ENCODE measurements around the gene TSHR. TPM values are rescaled to one million over a fixed set of nuclear protein-coding genes. Genes with fewer than 3 reads are reported as not detected.
"Not testable (repeated sequence)": the region's sequence is repeated elsewhere in the genome, so short reads cannot be mapped to it uniquely, and the experiment has no call there.

Gene TSHR
- total and polyA plus RNA-seq, 2 of the 13 experiments (the other 11 are each of a cell fraction or from before 2014, with no cell fraction given), result not detected

DNA sequence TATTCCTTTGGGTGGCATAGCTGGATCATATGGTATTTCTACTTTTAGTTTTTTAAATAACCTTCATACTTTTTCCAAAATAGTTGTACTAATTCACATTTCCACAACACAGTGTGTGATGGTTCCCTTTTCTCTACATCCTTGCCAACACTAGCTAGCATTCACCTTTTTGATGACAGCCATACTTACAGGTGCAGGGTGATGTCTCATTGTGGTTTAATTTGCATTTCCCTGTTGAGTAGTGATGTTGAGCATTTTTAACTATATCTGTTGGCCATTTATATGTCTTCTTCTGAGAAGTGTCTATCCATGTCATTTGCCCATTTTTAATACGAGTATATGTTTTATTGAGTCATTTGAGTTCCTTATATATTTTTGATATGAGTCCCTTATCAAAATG is 96.1 kb downstream of the TSHR start (continued):
- TF ChIP-seq ZFP82 (CRISPR knock-in tag; IDR thresholded peaks at IDR 0.05; ENCODE audit: borderline replicate concordance), result no peak
- no peak for TF ChIP-seq LCORL (IDR thresholded peaks at IDR 0.05)
- TF ChIP-seq LCORL (CRISPR knock-in tag; IDR thresholded peaks at IDR 0.05), result no peak
- TF ChIP-seq NKX3-1 (CRISPR knock-in tag; IDR thresholded peaks at IDR 0.05), result no peak
- TF ChIP-seq ZNF879 (CRISPR knock-in tag; IDR thresholded peaks at IDR 0.05), result no peak
- no peak for TF ChIP-seq CENPX (CRISPR knock-in tag; IDR thresholded peaks at IDR 0.05)
- TF ChIP-seq CBX2 (IDR thresholded peaks at IDR 0.05; ENCODE audit: low read depth, low read length), result no peak
- no peak for TF ChIP-seq CBX2 (CRISPR knock-in tag; IDR thresholded peaks at IDR 0.05; ENCODE audit: low read depth)
- TF ChIP-seq ZBTB34 (CRISPR knock-in tag; IDR thresholded peaks at IDR 0.05), result no peak
- TF ChIP-seq TMF1 (CRISPR knock-in tag; IDR thresholded peaks at IDR 0.05; ENCODE audit: low read depth), result no peak
- no peak for TF ChIP-seq RELA (CRISPR knock-in tag; IDR thresholded peaks at IDR 0.05)

DNA sequence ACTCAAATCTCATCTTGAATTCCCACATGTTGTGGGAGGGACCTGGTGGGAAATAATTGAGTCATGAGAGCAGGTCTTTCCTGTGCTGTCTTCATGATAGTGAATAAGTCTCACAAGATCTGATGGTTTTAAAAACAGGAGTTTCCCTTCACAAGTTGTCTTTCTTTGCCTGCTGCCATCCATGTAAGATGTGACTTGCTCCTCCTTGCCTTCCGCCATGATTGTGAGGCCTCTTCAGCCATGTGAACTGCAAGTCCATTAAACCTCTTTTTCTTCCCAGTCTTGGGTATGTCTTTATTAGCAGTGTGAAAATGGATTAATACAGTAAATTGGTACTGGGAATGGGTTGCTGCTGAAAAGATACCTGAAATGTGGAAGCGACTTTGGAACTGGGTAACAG is 98.6 kb downstream of the TSHR start:
- H3K27me3 ChIP-seq (ENCODE audit: control insufficient read depth in 1 of 2, insufficient read depth in 2 of 2, low read length in 2 of 2); intact Hi-C loops (cut with micrococcal nuclease; ENCODE audit: unreplicated experiment); H2AFZ ChIP-seq (ENCODE audit: low read length); H3K4me3 ChIP-seq (replicated peaks in 1 of 3; ENCODE audit: insufficient read depth in 1 of 3, low read depth in 2 of 3, low read length in 3 of 3); H3K79me2 ChIP-seq (ENCODE audit: insufficient read depth, low read length); ATAC-seq; H3K4me2 ChIP-seq (ENCODE audit: low read depth, low read length); H4K20me1 ChIP-seq (ENCODE audit: insufficient read depth, low read length); H3K4me1 ChIP-seq (ENCODE audit: insufficient read depth, low read length); BruUV-seq (replicated peaks); DNase-seq (ENCODE audit: low spot score); H3K9ac ChIP-seq (ENCODE audit: insufficient read depth, low read depth, low read length); FAIRE-seq; CTCF ChIA-PET (ENCODE audit: low intra/inter-chr PET ratio, low total read pairs); in situ Hi-C loops (cut with HindIII; ENCODE audit: extremely low pct_ligation_motif_present, low pct_unique_long_range_greater_than_20kb); H3K36me3 ChIP-seq (replicated peaks in 1 of 2; ENCODE audit: control insufficient read depth in 1 of 2, insufficient read depth in 2 of 2, low read length in 2 of 2); POLR2A ChIA-PET; H3K27ac ChIP-seq (ENCODE audit: extremely low read length, insufficient read depth, low read length): not testable (repeated sequence)
- peaks cover 17% of the 10 kb centered on the region; the same call in 1 of the 2 replicates for H3K9me3 ChIP-seq (ENCODE audit: low read length)
- 2% methylated on average over 2 of the region's 2 CpGs for WGBS (ENCODE audit: low lambda C conversion rate)

Data from HepG2 (cell line).